SW 1271 (cell line): Measurements from ENCODE around the gene COL10A1.
"Not testable (repeated sequence)": the region's sequence is repeated elsewhere in the genome, so short reads cannot be mapped to it uniquely, and the experiment has no call there.

Source experiments
- DNase-seq, 2 experiments: peaks; one replicate each; lab custom pipeline; 2025; lab: John Stamatoyannopoulos, UW

The COL10A1 gene

DNA sequence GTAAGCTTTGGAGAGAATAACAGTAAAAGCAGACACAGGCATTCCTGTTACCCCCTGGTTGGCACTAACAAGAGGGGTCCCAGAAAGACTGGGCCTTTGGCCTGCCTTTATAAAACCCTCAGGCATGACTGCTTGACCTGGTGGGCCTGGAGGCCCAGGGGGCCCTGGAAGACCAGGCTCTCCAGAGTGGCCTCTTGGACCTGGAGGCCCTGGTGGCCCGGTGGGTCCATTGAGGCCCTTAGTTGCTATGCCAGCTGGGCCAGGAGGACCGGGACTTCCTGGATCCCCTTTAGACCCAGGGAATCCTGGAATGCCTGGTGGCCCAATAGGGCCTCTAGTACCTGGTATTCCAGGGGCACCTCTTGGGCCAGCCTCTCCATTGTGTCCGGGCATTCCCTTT is 5.5 kb downstream of the COL10A1 start:
- DNase-seq, result no peak

DNA sequence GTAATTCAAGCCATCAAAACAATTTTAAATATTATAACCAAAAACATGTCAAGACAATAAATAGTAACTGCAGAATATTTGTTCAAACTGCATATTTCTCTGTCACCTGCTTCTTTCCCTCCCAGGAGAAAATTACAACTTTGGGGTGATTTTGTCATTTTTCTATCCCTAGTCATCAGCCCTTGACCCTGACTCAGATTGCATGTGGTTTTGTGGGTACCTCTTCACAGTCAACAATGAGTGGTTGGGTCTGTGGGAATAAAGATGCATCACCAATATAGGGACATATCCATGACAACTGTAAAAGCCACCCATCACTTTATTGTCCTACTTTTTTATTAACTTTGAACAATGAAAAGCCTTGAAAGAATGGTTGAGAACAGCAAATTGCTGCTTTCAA is 7.3 kb downstream of the COL10A1 start:
- no peak for DNase-seq

DNA sequence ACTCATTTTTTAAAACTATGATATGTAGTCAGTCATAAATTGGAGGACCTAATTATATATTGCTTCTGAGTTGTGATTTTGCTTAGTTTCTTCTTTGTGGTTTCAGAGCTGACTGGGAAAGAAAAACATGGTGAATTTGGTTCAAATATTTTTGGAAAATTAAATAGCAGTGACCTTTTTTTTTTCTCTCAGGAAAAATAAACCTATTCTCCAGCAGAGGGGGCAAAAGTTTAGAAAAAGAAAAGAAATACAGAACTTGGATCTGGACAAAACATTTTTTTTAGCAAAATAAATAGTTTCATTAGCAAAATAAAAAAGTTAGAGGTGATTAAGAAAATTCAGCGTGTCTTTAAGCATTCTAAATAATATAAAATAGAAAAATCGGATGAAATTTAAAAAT is 10.2 kb downstream of the COL10A1 start:
- DNase-seq, result peak in 1 of 2 experiments; percentile 17

DNA sequence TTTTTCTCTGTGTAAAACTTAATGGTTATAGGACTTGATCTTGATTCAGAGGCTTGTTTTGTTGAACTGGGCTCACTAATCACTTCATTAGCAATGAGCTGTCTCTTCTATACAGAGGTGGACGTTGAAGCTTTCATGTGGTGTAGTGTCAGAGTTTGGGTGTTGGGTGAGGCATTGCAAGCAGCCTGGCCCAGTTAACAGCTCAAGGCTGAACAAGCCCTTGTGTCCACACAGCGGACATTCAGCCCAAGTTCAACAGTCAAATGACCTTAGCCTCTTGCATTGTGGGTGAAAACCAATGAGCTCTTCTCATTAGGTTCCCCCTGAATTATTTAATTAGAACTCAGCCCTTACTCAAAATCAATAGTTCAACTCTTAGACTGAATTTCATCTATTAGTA is 12.5 kb downstream of the COL10A1 start:
- no peak for DNase-seq

DNA sequence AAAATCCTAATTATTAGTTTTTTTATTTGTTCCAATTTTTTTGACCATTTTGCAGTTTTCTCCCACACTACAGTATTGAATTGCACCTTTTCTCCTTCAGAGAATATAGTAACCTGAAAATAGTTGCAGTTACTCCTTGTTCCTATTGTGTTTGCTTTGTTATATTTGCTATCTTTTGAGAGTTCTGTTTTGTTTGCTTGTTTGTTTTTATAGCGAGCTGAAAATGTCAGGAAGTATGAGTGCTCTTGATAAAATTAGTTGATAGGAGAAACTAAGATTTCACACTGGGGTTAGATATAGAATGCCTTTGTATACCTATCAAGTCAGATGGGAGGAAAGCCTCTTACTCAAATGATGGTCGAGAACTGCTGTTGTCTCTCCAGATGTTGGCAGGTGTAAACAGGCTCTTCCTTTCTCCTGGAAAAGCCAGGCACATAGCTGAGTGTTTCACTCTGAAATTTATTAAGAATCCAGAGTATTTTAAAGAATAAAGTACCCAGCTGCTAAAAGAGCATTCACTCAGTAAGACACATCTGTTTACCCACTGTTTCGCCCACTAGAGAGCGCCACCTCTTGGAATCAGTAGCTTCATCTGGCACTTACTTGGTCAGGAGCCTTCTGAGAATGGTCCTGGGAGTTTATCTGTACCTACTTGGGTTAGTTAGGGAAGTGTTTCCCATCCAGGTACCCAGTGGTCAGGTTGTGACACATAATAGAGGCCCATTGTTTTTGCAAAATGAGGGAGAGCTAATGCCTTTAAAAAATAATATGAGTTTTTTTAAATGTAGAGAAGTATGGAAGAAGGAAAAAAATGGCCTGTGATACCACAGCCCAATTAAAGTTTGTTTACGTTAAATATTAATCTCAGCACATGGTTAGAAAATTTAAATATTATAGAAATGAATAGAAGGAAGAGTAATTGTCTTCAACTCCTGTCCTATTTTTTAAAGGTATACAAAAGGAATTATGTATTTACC is 14.1 kb downstream of the COL10A1 start:
- peak in 1 of 2 experiments; percentile 43 for DNase-seq

DNA sequence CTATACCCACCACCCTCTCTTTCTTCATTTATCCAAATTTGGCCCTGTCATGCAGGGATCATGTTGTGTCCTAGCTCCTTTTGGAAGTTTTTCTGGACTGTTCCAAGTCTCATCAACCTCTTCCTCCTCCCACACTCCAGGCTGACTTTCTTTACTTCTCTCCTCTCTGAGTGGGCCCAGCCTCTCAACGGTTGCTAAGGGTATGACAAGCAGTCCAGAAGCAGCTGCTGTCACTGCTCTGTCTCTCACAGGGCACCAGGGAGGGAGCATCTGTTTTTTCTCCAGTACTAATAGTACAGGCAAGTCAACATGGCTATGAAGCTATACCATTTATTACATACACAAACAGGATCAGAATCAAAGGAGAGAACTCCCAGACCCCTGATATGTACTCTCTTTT is 17.1 kb downstream of the COL10A1 start:
- DNase-seq, result no peak

DNA sequence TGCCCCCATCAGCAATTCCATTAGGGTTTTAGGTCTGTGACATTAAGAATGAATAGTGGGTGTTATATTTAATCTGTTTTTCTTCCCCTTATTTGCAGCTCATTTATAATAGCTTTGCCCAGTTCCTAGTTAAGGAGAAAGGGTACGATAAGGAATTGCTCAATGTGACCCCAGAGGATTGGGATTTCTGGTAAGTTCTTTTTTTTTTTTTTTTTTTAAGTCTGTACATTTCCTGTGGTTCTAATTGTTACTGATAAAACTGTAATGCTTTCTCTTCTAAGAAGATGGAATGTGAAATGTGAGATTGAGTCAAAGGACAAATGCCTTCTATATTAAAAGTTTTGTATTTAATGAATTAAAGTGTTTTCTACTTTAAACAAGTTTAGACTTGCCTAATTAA is 19.8 kb downstream of the COL10A1 start:
- DNase-seq, result no peak

DNA sequence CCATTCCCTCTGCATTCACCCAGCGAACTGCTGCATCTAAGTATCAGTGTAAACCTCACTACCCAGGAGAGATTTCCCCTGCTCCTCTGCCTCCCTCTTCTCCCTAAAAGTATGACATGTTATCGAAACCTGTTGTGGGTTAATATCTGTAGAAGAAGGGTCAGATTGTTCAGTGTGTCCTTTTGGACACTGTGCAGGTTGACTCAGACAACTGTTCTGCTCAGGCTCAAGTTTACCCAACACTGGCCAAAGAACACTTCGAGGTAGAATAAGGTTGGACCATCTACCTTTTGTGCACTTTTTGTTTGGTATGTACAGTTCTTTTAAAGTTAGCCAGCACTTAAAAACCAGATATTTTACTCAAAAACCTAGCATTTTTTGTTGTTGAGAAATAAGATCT is 20.7 kb downstream of the COL10A1 start:
- DNase-seq, result no peak

DNA sequence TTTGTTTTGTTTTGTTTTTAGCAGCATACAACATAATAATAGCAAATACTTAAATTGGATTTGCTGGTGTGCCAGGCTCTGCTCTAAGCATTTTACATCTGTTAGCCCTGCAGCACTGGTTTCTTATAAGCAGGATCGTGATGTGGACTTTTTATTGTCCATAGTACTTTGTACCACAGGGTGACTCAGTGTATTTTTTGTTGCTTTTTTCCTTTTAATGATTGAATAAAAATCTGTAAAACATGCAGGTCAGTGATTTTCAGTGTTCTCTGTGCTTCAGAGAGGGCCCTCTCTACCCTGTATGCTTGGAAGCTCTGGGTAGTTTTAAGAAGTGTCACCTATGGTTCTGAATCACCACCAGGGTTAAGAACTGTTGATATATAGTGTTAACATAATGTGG is 21.3 kb downstream of the COL10A1 start:
- no peak for DNase-seq

DNA sequence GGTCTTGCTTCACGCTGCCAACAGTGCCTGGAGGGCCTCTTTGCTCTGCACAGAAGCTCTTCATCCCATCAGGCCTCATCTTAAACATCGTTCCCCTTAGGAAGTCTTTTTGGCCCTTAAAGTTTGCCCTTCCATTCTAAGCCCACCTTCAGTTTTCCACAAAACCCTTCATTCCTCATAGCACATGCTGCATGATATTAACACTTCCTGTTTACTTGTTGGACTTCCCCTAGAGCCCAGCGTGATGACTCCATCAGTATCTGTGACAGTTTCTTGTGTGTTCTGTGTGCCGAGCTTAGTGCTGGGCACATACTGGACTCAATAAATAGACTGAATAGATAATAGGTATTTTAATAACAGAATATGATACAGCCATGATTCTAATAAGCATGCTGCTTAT is 23.1 kb downstream of the COL10A1 start:
- no peak for DNase-seq

DNA sequence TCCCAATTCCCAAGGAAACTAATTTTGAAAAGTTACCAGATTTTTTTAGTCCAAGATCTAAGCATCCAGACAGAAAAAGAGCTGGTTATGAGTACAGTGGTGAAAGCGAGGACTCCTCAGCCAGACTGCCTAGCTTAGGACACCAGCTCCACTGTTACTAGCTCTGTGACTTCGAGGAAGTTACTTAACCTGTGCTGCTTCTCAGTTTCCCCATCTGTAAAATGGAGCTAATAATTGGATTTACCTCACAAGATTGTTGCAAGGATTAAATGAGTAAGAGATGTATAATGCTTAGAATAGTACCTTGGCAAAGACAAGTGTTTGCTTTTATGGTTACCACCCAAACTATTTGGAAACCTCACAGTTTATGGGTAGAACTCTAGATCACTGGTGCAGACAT is 24.1 kb downstream of the COL10A1 start:
- no peak for DNase-seq

DNA sequence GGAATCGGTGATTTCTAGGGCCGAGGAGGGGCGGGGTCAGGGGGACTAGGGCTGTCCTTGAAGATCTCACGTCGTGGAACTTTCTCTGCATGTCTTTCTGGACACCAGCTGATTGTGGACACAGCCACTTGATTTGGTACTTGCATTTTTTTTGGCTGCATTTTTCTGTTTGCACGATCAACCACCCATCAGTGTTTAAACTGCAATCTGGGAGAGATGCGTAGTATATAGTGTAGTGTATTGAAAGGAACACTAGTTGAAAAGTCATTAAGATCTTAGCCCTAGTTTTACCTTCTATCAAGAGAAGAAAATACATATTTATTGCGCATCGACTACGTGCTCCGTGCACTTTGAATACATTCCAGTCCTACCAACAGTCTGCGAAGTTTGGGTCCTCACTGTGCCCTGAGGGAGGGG is 24.6 kb downstream of the COL10A1 start:
- no peak for DNase-seq

DNA sequence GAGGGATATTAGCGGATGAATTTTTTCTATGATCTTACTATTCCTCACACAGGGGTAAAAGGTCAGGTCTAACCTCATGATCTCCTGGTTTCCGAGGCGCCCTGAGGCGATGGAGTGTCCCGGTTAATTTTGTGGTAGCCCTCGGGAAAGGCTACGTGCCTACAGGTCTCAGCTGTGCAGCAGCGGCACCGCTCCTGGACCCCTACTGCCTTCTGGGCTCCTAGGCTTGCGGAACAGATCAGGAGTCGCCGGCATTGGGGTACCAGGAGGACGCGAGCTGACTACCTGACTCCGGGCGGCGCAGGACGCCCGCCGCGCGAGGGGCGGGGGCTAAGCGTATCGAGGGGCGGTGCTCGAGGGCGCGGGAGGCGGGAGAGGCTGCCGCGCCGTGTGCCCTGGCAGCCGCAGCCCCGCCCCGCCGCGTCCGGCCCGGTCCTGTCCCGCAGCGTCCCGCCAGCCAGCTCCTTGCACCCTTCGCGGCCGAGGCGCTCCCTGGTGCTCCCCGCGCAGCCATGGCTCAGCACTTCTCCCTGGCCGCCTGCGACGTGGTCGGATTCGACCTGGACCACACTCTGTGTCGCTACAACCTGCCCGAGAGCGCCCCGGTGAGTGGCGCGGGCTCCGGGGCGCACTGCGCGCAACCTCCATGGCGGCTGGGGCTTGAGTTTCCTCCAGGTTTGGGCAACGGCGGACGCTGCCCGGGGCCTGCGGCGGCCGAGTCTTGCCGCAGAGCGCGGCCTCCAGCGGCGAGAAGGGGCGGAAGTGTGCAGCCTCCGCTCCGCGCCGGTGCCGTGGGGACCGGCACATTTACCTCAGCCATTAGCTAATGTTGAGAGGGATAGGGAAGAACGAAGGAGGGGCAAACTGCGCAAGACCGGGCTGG is 25.3 kb downstream of the COL10A1 start, which contains the start of gene NT5DC1:
Gene NT5DC1 (plus strand): TSS at position 435 of the 883 bp plus-strand sequence. CDS start 78 bp downstream, at position 513.
- peak; percentile 61 to 83 for DNase-seq

DNA sequence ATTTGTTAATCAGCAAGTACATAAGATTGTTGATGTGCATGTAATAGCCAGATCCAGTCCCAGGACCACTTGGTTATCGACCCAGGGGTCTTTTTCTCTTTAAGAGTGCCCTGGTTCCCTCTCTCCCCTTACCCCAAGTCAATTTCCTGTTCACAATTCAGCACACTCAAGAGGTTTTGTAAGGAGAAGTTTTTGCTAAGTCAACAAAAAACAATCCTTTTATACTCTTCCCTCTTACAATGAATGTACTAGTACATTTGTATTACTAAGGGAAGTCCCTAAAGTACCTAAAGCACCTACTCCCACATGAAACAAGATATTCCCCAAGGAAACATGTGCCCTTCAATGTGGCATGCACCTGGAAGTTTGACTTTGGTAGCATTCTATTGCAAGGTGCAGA is 26.9 kb downstream of the COL10A1 start:
- no peak for DNase-seq

DNA sequence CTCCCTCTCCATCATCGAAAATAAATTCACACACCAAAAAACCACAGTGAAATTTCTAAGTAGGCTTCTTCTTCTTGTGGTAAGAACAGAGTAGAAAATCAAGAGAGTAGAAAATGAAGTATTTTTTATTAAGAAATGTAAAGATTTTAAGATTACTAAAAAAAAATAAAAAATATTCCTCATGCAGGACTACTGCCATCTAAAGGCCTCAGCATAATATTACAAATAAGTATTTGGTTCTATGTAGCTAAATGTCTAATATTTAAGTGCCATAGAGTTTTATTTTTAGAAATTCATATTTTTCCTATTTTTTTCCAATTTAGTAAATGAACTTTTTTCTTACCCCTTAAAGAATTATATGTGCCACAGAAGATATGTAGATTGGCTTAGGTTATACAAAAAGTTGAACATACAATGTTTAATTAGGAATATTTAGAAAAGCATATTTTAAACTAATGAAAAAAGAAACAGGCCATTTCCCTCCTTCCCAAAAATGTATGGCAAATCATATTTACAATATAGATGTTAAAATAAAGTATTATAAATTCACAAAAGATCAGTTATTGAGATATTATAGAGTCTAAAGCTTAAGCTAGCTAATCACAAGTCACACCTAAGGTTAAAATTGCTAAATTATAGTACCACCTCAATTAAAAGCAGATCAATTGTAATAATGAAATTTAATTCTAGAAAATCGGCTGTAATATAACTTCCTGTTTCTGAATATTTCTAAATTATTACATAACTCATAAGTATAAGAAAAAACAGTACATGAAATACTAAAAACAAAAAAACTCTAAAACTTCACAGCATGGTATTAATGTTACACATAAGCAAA is 28.7 kb downstream of the COL10A1 start:
- DNase-seq, result peak in 1 of 2 experiments; percentile 25

DNA sequence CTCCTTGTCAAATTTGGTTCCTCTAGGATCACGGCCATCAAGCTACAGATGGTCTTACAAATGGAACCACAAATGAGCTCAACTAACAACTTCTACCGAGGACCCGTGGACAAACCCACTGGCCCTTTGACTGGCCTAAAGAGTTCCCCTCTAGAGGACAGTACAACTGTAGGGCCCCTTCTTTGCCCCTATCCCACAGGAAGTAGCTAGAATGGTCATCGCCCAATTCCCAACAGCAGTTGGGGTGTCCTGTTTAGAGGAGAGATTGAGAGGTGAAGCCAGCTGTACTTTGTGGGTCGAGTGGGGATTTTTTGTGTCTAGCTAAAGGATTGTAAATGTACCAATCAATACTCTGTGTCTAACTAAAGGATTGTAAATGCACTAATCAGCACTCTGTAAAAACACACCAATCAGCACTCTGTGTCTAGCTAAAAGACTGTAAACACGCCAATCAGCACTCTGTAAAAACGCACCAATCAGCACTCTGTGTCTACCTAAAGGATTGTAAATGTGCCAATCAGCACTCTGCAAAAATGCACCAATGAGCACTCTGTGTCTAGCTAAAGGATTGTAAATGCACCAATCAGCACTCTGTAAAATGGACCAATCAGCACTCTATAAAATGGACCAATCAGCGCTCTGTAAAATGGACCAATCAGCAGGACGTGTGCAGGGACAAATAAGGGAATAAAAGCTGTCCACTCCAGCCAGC is 29.7 kb downstream of the COL10A1 start:
- not testable (repeated sequence) for DNase-seq

DNA sequence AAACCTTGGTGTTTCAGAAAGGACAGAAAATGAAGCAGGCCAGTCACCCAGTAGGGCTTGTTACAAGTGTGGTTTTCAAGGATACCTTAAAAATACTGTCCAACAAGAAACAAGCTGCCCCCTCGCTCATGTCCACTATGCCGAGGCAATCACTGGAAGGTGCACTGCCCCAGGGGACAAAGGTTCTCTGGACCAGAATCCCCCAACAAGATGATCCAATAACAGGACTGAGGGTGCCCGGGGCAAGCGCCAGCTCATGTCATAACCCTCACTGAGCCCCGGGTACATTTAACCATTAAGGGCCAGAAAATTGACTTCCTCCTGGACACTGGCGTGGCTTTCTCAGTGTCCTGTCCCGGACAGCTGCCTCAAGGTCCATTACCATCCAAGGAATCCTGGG is 31.9 kb downstream of the COL10A1 start:
- no peak for DNase-seq

DNA sequence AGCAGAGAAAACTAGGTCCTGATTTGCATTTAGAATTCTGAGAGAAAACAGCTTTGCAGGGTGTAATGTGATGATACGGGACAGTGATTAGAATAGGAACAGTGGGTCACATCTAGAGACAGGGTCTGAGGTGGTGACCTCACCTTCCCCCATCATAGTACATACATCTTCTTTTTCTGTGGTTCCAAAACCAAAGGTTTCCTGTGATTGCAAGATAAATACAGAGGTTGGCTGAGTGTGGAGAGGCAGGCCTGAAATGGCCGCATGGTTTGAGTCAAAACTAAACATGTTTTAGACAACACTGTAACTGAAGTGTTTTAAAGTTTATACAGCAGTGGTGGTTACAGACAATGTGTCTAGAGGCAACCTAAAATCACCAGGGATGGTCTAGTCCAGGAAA is 35.7 kb downstream of the COL10A1 start:
- no peak for DNase-seq

DNA sequence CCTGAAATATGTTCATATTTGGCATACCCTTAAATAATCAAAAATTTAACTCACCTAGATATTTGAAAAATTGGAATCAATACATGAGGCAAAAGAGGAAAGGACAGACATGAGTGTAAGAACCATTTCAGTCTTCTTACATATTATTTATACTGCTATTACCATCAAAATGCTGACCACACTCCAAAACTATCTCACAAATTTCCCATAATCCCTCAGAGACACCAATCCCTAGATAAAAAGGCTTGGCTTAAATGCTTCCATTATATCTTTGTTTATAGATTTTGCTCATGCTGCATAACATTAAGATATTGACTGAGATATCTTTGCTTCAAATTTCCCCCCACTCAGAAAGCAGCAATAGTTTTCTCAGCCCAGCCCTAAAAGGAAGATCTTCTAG is 37.0 kb downstream of the COL10A1 start:
- no peak for DNase-seq

DNA sequence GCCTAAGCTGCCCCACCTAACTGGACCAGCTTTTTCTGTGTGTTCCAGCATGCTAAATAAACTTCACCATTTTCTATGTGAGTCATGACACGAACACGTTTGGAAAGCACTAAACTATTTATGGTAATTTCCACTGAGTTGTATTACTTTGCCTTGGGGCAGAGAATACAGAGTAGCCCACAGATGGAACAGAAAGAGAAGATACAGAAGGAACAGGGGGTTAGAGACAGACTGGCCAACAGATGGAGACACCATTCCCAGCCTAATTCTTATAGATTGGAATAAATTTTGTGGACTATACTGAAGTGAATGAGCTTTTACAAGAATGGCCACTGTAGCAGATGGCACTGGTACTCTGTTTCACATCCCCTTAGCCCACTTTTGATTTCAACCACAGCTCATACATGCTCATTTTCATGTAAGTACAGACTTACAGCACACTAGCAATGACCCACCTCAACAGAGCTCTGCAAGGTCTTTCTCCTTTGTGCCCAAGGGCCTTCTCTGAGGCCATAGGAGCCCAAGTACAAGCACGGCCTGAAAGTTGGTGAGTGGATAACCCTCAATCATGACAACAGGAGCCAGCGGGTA is 38.4 kb downstream of the COL10A1 start:
- peak in 1 of 2 experiments; percentile 8 for DNase-seq

DNA sequence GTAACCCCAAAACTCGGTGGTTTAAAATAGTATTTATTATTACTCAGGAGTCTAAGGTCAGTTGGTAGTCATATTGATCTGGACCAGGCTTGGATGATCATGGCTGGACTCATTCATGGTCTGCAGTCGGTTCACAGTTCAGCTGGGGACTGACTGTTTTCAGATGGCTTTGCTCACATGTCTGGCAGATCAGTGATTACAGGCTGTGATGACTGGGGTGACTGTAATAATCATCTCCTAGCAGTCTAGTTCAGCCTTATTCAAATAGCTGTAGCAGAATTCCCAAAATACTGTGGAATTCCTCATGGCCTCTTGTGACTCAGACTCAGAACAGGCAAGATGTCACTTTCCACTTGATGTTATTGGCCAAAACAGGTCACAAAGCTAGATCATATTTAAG is 41.6 kb downstream of the COL10A1 start:
- DNase-seq, result no peak
